ENCODE data around the gene DNAJC17. TPM values are rescaled to one million over a fixed set of nuclear protein-coding genes. Genes with fewer than 3 reads are reported as not detected.

The DNAJC17 gene
- total and polyA plus RNA-seq, 2 of the 13 experiments (the other 11 are each of a cell fraction or from before 2014, with no cell fraction given) = 22.2 to 26.5 TPM

DNA sequence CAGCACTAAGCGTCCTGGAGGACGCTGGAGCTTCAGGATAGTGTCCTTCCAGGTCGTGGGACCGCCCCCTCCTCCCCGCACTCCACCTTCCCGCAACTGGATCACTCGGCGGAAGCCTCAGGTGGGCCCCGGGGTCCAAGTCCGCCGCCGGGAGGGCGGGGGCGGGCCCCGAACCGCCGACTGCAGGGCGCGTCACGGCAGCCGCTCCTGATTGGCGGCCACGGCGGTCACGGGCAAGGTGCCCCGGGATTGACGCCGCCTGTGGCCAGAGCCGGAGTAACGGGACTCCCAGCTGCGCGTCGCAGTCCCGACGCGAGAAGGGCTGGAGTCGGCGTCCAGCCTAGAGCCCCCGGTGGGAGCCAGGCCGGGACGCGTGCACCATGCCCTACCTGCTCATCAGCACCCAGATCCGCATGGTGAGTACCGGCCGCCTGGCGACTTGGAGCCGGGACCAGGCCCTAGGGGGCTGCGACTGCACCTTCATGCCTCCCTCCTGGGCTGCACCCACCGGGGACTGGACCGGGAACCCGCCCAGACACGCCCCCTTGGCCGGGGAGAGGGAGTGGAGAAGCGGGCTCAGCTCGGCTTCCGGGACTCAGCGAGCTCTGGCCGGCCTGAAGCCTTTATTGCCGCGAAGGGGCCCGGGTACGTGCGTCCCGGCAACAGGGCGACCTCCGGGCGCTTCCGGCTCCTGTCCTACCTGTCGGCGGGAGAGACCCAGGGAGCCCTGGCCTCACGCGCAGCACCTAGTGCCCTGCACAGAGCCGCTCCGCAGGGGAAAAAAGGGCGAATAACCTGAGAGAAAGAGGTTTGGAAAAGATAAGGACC is 43.3 kb downstream of the DNAJC17 start, which contains the start of gene GCHFR (continued):
- TF ChIP-seq, protein P1, sequence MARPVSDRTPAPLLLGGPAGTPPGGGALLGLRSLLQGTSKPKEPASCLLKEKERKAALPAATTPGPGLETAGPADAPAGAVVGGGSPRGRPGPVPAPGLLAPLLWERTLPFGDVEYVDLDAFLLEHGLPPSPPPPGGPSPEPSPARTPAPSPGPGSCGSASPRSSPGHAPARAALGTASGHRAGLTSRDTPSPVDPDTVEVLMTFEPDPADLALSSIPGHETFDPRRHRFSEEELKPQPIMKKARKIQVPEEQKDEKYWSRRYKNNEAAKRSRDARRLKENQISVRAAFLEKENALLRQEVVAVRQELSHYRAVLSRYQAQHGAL (CRISPR knock-in tag; IDR thresholded peaks at IDR 0.05; ENCODE audit: not compliant biosample characterization) = no peak
- TF ChIP-seq GABPA (IDR thresholded peaks at IDR 0.05; ENCODE audit: low read depth, low read length) (0 out of 2 replicates have a peak, but pooled peaks have one; percentile 14), GABPA (CRISPR knock-in tag; IDR thresholded peaks at IDR 0.05; ENCODE audit: low read depth) (peak; percentile 62; the same call in 1 of the 2 replicates), ZNF772 (CRISPR knock-in tag; IDR thresholded peaks at IDR 0.05) (peak; percentile 85; the same call in 1 of the 2 replicates), MAZ (IDR thresholded peaks at IDR 0.05; ENCODE audit: borderline replicate concordance, low read depth, low read length) (peak; percentile 60; the same call in 1 of the 2 replicates), MAZ (CRISPR knock-in tag; IDR thresholded peaks at IDR 0.05; ENCODE audit: low read depth) (peak; percentile 89), NCOA2 (CRISPR knock-in tag; IDR thresholded peaks at IDR 0.05) (peak; percentile 17; the same call in 1 of the 2 replicates), ZNF775 (CRISPR knock-in tag; IDR thresholded peaks at IDR 0.05; ENCODE audit: borderline replicate concordance) (no peak; the same call in 1 of the 2 replicates), ZNF747 (CRISPR knock-in tag; IDR thresholded peaks at IDR 0.05; ENCODE audit: borderline replicate concordance) (peak; percentile 81; the same call in 1 of the 2 replicates), POLR2AphosphoS5 (IDR thresholded peaks at IDR 0.05; ENCODE audit: low read depth, low read length) (peak; percentile 76), ZNF510 (CRISPR knock-in tag; IDR thresholded peaks at IDR 0.05; ENCODE audit: low read depth) (peak; percentile 69; the same call in 1 of the 2 replicates), TCF7 (IDR thresholded peaks at IDR 0.05; ENCODE audit: low read depth) (no peak), ZC3H13 (CRISPR knock-in tag; IDR thresholded peaks at IDR 0.05) (peak; percentile 65; the same call in 1 of the 2 replicates), ZNF296 (CRISPR knock-in tag; conservative IDR thresholded peaks at IDR 0.05) (no peak), BHLHE40 (IDR thresholded peaks at IDR 0.05; ENCODE audit: low read length) (peak; percentile 80)
- TF ChIP-seq, protein P2, sequence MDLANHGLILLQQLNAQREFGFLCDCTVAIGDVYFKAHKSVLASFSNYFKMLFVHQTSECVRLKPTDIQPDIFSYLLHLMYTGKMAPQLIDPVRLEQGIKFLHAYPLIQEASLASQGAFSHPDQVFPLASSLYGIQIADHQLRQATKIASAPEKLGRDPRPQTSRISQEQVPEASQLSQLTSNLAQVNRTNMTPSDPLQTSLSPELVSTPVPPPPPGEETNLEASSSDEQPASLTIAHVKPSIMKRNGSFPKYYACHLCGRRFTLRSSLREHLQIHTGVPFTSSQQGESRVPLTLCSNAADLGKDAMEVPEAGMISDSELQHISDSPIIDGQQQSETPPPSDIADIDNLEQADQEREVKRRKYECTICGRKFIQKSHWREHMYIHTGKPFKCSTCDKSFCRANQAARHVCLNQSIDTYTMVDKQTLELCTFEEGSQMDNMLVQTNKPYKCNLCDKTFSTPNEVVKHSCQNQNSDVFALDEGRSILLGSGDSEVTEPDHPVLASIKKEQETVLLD (CRISPR knock-in tag; IDR thresholded peaks at IDR 0.05; ENCODE audit: low read depth) = peak; percentile 90
- TF ChIP-seq, protein P3, sequence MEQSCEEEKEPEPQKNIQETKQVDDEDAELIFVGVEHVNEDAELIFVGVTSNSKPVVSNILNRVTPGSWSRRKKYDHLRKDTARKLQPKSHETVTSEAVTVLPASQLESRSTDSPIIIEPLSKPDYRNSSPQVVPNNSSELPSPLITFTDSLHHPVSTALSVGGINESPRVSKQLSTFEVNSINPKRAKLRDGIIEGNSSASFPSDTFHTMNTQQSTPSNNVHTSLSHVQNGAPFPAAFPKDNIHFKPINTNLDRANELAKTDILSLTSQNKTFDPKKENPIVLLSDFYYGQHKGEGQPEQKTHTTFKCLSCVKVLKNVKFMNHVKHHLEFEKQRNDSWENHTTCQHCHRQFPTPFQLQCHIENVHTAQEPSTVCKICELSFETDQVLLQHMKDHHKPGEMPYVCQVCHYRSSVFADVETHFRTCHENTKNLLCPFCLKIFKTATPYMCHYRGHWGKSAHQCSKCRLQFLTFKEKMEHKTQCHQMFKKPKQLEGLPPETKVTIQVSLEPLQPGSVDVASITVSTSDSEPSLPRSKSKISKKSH (CRISPR knock-in tag; IDR thresholded peaks at IDR 0.05; ENCODE audit: borderline replicate concordance) = peak; percentile 87; the same call in 1 of the 2 replicates
- TF ChIP-seq, protein P4, sequence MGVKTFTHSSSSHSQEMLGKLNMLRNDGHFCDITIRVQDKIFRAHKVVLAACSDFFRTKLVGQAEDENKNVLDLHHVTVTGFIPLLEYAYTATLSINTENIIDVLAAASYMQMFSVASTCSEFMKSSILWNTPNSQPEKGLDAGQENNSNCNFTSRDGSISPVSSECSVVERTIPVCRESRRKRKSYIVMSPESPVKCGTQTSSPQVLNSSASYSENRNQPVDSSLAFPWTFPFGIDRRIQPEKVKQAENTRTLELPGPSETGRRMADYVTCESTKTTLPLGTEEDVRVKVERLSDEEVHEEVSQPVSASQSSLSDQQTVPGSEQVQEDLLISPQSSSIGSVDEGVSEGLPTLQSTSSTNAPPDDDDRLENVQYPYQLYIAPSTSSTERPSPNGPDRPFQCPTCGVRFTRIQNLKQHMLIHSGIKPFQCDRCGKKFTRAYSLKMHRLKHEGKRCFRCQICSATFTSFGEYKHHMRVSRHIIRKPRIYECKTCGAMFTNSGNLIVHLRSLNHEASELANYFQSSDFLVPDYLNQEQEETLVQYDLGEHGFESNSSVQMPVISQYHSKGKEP (CRISPR knock-in tag; IDR thresholded peaks at IDR 0.05) = no peak; the same call in 1 of the 2 replicates
- TF ChIP-seq, protein P5, sequence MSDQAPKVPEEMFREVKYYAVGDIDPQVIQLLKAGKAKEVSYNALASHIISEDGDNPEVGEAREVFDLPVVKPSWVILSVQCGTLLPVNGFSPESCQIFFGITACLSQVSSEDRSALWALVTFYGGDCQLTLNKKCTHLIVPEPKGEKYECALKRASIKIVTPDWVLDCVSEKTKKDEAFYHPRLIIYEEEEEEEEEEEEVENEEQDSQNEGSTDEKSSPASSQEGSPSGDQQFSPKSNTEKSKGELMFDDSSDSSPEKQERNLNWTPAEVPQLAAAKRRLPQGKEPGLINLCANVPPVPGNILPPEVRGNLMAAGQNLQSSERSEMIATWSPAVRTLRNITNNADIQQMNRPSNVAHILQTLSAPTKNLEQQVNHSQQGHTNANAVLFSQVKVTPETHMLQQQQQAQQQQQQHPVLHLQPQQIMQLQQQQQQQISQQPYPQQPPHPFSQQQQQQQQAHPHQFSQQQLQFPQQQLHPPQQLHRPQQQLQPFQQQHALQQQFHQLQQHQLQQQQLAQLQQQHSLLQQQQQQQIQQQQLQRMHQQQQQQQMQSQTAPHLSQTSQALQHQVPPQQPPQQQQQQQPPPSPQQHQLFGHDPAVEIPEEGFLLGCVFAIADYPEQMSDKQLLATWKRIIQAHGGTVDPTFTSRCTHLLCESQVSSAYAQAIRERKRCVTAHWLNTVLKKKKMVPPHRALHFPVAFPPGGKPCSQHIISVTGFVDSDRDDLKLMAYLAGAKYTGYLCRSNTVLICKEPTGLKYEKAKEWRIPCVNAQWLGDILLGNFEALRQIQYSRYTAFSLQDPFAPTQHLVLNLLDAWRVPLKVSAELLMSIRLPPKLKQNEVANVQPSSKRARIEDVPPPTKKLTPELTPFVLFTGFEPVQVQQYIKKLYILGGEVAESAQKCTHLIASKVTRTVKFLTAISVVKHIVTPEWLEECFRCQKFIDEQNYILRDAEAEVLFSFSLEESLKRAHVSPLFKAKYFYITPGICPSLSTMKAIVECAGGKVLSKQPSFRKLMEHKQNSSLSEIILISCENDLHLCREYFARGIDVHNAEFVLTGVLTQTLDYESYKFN (CRISPR knock-in tag; conservative IDR thresholded peaks at IDR 0.05) = peak; percentile 89

All from HepG2 (cell line).